ENCODE measurements around the gene C4orf54. TPM values are rescaled to one million over a fixed set of nuclear protein-coding genes. Genes with fewer than 3 reads are reported as not detected.
A peak's percentile ranks its signal among the peaks of the same experiment; 100 is the strongest.

Gene C4orf54
- total RNA-seq, 1 donor from 2014 or later, result not detected

GRCh38 chr4:99652596-99653436 lies 4.8 kb downstream of the C4orf54 start:
- Histone ChIP-seq H2AFZ (replicated peaks) (no peak overlapping the region), H3K36me3 (no peaks in the 10 kb centered on the region), H3K9me3 (ENCODE audit: low read depth) (no peaks in the 10 kb centered on the region), H3K79me2 (ENCODE audit: low read depth) (no peaks in the 10 kb centered on the region), H3K4me1 (no peaks in the 10 kb centered on the region), H3K27me3 (no peaks in the 10 kb centered on the region), H3K27ac (no peak overlapping the region), H3K4me3 (no peak overlapping the region), H4K20me1 (ENCODE audit: low read depth) (no peaks in the 10 kb centered on the region), H3K9ac (no peak overlapping the region), H3K4me2 (no peak overlapping the region), H3F3A (ENCODE audit: low read depth) (no peaks in the 10 kb centered on the region)
- peak overlapping the region; percentile 46 for H3K27ac Mint-ChIP-seq
- TF ChIP-seq EZH2phosphoT487 (IDR thresholded peaks at IDR 0.05) (no peak), CTCF (IDR thresholded peaks at IDR 0.05) (no peak), EZH2 (IDR thresholded peaks at IDR 0.05) (no peak)
- H3K9me3 Mint-ChIP-seq, result no peaks in the 10 kb centered on the region
- no peak for DNase-seq (ENCODE audit: low spot score)
- H3K27me3 Mint-ChIP-seq (ENCODE audit: insufficient read depth, low read depth), result peaks cover 2% of the 10 kb centered on the region
- H3K36me3 Mint-ChIP-seq, result no peaks in the 10 kb centered on the region
- peak overlapping the region; percentile 35 for H3K4me3 Mint-ChIP-seq
- peaks cover 25% of the 10 kb centered on the region for H3K4me1 Mint-ChIP-seq

GRCh38 chr4:99651811-99652485 lies 5.7 kb downstream of the C4orf54 start:
- Histone ChIP-seq H3K9ac (no peak overlapping the region), H2AFZ (replicated peaks) (no peak overlapping the region), H3F3A (ENCODE audit: low read depth) (no peaks in the 10 kb centered on the region), H3K36me3 (no peaks in the 10 kb centered on the region), H3K4me2 (no peak overlapping the region), H3K9me3 (ENCODE audit: low read depth) (no peaks in the 10 kb centered on the region), H3K79me2 (ENCODE audit: low read depth) (no peaks in the 10 kb centered on the region), H4K20me1 (ENCODE audit: low read depth) (no peaks in the 10 kb centered on the region), H3K27me3 (no peaks in the 10 kb centered on the region), H3K4me3 (no peak overlapping the region), H3K4me1 (no peaks in the 10 kb centered on the region), H3K27ac (no peak overlapping the region)
- DNase-seq (ENCODE audit: low spot score), result no peak
- no peak overlapping the region for H3K4me3 Mint-ChIP-seq
- TF ChIP-seq EZH2phosphoT487 (IDR thresholded peaks at IDR 0.05), result no peak
- no peak for TF ChIP-seq EZH2 (IDR thresholded peaks at IDR 0.05)
- no peak for TF ChIP-seq CTCF (IDR thresholded peaks at IDR 0.05)
- peaks cover 34% of the 10 kb centered on the region for H3K4me1 Mint-ChIP-seq
- H3K9me3 Mint-ChIP-seq, result no peaks in the 10 kb centered on the region
- peak overlapping the region; percentile 46 for H3K27ac Mint-ChIP-seq
- H3K27me3 Mint-ChIP-seq (ENCODE audit: insufficient read depth, low read depth), result peaks cover 2% of the 10 kb centered on the region
- H3K36me3 Mint-ChIP-seq, result no peaks in the 10 kb centered on the region

GRCh38 chr4:99651016-99651769 lies 6.4 kb downstream of the C4orf54 start:
- Histone ChIP-seq H3K9me3 (ENCODE audit: low read depth) (no peaks in the 10 kb centered on the region), H3K4me2 (no peak overlapping the region), H3K4me1 (peaks cover 3% of the 10 kb centered on the region), H3K36me3 (no peaks in the 10 kb centered on the region), H3K9ac (no peak overlapping the region), H3K27me3 (no peaks in the 10 kb centered on the region), H3F3A (ENCODE audit: low read depth) (no peaks in the 10 kb centered on the region), H4K20me1 (ENCODE audit: low read depth) (no peaks in the 10 kb centered on the region), H2AFZ (replicated peaks) (no peak overlapping the region), H3K4me3 (no peak overlapping the region), H3K27ac (no peak overlapping the region), H3K79me2 (ENCODE audit: low read depth) (no peaks in the 10 kb centered on the region)
- Mint-ChIP-seq H3K4me3 (no peak overlapping the region), H3K27me3 (ENCODE audit: insufficient read depth, low read depth) (peaks cover 2% of the 10 kb centered on the region), H3K4me1 (peaks cover 39% of the 10 kb centered on the region), H3K36me3 (no peaks in the 10 kb centered on the region), H3K9me3 (no peaks in the 10 kb centered on the region), H3K27ac (peak overlapping the region; percentile 74)
- no peak for TF ChIP-seq EZH2 (IDR thresholded peaks at IDR 0.05)
- no peak for TF ChIP-seq EZH2phosphoT487 (IDR thresholded peaks at IDR 0.05)
- no peak for TF ChIP-seq CTCF (IDR thresholded peaks at IDR 0.05)
- no peak for DNase-seq (ENCODE audit: low spot score)
